HG02571 (cell line): ENCODE measurements around the gene GJA3.
"Not testable (repeated sequence)": the region's sequence is repeated elsewhere in the genome, so short reads cannot be mapped to it uniquely, and the experiment has no call there.

Experiments used
- ATAC-seq: cut with Tn5 transposase; IDR thresholded peaks from one replicate; pipeline ENCODE4 v1.9.1; 2021; ENCODE audit warnings: mild to moderate bottlenecking, moderate library complexity; ENCODE audit not compliant: unreplicated experiment

Gene GJA3

DNA sequence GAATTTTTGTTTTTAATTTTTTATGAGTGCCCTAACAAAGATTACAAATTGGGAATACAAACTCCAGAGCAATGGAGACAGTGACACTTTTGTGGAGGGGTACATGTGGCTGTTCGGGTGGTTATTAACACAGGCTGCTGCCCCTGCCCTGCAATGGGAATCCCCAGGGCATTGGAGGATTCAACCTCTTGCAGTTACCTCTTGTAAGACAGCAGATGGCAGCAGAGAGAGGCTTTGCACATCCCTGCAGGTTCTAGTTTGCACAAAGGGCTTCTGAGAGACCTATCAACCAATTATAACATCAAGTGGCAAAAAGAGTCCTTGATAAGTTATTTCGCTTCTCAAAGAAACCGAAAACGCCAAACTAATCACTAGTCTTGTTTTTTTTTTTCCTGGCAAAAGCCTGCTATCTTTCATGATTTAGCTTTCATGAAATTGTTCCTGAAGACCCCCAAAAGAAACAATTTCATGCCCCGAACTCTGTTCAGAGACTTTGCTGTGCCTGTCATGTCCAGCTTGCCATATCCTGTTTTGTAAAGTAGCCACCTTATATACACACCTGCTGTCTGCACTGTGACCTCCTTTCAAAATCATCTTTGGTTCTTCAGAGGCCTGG, 21.5 kb upstream of the GJA3 start:
- peak; percentile 81 for ATAC-seq

DNA sequence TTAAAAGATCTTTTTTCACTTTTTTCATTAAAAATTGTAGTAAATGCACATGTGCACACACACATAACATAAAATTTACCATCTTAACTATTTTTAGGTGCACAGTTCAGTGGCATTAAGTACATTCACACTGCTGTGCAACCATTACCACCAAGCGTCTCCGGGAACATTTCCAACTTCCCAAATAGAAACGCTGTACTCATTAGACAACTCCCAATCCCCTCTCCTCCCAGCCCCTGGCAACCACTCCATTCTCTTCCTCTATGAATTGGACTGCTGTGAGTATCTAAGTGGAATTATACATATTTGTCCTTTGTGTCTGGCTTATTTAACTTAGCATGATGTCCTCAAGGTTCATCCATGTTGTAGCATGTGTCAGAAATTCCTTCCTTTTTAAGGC, 20.3 kb upstream of the GJA3 start:
- no peak for ATAC-seq

DNA sequence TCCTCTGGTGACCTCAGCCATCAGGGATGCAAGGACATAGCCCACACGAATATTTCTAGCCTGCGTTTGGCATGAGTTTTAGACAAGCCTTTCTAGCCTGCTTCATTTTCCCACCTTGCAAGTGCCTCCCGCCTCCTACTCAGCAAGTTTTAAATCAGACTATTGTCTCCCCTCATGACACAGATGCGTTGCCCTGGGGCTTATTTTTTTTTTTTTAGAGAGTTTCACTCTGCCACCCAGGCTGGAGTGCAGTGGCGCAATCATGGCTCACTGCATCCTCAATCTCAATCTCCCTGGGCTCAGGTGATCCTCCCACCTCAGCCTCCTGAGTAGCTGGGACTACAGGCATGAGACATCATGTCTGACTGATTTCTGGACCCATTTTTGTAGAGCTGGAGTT, 17.3 kb upstream of the GJA3 start:
- ATAC-seq = no peak

DNA sequence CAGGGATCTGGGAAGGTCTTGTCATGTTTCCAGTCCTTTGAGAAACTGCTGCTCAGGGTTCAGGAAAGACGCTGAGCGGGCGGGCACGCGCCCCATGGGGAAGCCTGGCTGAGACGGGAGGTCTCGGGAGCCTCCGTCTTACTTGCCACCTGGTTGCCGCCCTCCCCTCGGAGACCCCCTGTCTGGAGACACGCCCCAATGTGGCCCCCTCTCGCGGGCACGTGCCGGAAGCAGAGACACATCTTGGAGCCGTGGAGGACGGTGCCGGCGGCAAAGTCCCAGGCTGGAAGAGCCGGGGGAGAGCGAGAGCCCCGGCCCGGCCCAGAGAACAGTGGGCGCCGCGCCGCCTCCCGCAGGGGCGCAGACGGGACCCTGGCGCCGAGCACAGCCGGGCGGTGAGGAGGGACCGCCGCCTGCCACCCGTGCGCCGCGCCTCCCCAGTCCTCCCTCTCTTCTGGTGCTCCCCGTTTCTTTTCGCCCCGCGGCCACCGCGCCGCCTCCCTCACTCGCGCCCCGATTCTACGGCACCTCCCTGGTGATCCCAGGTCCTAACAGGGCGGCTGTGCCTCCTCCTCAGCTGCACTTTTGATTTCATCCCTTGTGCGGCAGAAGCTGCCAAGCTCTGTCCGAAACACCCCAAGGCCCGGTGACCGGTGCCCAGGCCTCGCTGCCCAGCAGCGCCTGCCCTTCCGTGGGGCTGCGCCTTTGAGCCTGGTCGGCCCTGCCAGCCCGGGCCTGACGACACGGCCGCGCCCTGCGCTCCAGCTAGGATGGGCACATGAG, 16.4 kb upstream of the GJA3 start:
- no peak for ATAC-seq

DNA sequence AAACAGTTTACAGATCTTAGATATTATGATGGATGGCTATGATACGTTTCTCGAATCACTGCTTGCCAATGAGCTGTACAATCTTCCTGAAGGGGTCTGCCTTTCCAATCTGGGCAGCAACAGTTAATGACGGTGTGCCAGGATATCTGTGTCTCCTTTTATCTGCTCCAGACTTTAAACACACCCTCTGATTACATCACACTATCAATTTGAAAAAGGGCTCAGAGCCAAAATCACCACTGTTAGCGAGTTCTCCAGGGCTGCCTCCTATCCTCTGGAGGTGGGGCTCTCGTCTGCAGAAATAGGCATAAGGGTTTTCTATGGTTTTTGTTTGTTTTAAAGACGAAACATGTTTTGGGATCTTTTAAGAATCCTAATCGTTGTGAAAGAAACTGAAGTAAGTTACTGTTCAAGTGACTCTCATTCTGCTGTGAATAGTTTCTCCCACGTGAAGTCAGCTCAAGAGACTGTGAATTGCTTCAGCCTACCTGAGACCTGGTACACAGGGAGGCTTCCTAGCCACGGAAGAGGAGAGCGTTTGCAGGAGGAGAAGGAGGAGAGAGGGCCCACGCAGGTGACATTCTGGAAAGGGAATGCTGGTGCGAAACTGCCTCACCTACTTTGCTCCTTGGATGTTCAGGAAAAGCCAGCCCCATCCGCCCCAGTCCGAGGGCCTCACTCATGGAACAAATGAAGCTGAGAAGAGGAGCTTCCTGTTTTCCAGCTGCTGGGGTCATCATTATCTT, 15.2 kb upstream of the GJA3 start:
- no peak for ATAC-seq

DNA sequence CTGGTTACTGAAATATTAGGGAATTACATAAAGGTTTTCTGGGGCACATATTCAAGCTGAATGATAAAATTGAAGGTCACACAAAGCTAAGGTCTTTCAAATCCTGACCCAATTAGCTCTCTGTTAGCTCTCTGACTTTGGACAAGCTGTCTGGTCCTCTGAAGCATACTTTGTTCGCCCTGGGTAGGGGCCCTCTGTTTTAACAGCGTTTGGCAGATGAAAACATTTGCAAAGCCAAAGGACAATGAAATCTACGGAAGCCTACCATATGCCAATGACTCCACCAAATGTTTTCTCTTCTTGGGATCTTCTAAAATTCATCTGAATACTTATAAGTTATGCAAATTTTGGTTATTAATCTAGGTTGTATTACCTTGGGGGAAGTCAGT, 14.5 kb upstream of the GJA3 start:
- no peak for ATAC-seq

DNA sequence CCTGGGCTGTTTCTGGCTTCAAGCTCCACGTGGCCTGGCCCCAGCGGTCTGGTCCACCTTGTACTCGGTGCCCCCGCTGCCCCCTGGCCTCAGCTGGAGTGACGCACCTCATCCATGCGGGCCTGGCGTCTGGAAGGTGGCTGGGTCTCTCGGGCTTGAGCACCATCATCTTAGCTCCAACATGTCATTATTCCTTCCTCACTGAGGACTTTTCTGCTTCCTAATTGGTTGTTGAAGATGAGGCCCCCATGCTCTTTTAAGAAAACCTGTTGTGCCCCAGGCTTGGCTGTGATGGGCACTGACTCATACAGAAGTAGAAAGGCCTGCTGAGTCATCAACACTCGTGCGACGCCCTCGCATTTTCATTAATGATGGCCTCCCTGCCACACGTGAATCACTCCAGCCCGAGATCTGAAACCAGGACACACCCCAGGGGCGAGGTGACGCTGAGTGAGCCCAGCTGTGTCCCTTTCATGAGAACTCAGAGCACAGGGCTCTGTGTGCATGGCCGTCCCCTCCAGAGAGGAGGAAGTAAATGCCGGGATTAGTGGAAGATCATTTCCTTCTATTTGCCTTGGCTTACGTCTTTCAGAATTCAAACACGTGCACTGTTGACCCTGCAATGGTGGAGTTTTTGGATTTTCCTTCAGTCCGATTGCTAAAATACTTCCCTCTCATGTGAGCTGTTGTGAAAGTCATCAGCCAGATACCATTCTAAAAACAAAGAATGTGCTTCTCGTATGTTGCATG, 14.0 kb upstream of the GJA3 start:
- peak; percentile 82 for ATAC-seq

DNA sequence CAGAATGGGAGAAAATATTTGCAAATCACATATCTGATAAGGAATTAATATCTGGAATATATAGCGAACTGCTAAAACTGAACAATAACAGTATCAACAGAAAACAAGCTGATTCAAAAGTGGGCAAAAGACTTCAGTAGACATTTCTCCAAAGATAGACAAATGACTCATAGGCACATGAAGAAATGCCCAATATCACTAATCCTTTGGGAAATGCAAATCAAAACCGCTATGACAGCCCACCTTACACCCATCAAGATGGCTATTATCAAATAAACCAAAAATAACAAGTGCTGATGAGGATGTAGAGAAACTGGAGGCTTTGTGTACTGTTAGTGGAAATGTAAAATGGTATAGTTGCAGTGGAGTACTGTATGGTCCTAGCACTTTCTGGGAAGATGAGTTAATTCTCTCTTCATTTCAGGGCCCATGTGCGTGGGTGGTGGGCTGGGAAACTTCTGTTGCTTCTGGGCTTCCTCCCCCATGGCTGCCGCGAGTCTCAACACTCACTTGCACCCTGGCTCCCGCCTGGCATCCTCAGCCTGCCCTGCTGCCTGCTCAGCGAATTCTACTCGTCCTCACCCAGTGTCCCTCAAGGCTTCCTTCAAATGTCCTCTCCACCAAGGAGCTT, 12.4 kb upstream of the GJA3 start:
- no peak for ATAC-seq

DNA sequence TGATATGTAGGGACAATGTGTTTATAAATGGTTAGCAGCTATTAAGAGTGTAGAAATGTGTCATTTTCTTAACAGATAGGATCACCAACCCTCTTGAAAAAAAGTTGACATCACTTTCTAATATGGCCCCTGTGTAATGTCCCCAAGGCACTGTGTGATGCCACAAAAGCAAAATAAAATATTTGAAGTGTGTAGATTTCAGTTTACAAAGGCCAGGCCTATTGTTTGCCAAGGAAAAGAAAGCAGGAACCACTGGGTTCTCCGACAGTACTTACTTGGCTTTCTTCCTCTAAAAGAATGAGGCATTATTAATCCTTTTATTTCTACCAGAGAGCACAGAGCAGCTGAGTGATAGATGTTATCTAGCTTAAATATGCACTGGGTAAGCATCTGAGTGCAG, 10.5 kb upstream of the GJA3 start:
- ATAC-seq = no peak

DNA sequence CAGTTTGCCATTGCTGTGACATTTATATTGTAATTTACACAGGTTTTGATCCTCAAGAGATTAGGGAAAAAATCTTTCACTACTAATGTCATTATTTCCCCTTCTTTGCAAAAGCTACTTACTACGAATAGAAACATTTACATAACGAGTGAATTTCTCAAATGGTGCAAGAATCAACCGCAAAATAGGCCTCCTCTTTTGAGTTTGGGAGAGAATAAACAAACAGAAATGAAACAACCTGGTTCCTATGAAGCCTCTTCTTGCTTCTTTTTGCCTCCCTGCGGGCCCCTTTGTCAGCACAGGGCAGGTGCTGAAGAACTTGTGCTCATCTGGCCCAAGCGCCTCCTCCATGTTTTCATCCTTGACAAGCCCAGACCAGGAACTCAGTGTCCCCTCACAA, 10.1 kb upstream of the GJA3 start:
- no peak for ATAC-seq

DNA sequence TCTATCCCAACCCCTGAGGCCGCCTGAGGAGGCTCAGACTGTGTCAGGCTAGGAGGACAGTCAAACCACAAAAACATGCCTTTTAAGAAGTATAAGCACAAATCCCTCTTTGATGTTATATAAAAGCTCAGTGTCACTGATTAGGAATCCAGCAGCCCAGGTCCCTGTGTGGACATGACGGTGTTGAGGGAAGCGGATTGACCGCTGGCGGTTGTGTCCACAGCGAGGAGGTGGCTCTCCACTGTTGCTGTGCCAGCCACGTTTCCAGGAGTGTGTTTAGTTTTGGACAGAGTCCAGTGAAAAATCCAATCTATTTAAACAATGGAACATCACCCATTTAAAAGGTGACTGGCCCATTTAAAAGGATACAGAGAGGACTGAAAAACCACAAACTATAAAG, 7.5 kb upstream of the GJA3 start:
- ATAC-seq = no peak

DNA sequence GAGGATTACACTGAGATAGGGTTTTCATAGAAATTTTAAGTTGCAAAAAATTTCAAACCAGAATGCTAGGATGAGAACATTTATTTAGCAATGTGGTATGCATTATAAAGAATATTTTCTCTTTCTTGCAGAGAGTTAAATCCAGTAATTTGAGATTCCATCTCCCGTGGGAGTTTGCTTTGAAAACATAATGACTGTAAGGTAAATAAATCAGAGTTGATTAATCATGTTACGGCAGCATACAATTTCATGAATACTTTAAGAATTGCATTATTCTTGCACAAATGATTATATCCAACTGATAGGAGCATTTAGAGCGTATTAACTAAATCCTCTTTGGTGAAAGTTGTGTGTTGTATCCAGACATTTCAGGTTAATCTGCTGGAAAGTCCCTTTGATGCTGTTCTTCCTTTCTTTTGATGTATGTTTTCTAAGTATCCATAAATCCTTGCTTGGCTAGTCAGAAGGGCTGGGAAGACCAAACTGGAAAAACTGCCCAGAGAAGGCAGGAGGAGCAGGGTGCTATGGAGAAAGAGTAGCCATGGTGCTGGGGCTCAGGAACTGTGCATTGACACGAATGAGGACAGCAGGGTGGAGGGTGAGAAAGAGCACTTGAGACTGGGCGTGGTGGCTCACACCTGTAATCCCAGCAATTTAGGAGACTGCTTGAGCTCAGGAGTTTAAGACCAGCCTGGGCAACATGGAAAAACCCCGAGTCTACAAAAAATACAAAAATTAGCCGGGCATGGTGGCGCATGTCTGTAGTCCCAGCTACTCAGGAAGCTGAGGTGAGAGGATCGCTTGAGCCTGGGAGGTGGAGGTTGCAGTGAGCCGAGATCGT, 4.8 kb upstream of the GJA3 start:
- ATAC-seq = no peak

DNA sequence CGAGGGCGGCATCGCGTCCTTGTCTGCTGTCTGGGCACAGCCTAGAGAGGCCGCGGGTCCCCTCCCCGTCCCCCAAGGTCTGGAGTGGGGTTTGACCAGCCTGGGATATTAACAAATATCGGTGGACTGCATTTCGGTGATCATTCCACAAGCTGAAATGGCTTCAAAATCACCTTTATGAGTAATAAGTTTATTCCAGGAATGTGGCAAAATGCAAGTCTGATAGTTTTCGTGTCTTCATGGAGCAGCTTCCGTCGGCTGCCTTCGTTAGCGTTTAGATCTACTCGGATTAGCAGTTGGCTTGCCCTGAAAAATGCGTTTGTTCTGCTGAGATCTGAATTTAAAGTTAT, 1.1 kb upstream of the GJA3 start:
- ATAC-seq = no peak

DNA sequence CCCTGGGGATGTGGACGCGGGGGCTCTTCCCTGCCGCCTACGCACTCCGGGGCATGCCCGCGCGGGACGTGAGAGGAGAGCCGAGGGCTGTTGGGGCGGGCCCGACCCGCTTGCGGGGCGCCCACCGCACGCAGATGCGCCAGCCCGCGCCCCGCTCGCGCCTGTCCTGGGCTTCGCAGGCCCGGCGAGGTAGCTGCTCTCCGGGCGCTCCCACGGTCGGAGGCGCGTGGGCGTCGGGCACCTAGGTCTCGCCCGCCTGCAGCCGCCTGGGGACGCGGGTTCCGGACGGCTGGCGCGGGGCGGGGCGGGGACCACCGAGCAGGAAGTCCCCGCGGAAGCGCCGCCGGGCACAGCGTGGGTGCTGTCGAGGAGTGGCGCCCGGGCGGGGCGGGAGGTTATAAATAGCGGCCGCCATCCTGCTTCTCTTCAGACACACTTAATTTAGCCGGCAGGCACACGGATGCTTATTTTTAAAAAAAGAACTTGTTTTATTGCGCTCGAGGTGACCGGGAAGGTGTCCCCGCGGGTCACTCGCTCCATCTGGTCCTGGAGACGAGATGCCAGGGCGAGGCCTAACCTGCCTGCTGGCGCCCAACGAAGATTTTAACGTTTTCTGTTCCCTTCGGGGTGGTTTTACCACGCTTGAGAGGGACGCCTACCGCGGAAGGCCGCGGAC, 561 bp upstream of the GJA3 start:
- peak; percentile 58 for ATAC-seq

DNA sequence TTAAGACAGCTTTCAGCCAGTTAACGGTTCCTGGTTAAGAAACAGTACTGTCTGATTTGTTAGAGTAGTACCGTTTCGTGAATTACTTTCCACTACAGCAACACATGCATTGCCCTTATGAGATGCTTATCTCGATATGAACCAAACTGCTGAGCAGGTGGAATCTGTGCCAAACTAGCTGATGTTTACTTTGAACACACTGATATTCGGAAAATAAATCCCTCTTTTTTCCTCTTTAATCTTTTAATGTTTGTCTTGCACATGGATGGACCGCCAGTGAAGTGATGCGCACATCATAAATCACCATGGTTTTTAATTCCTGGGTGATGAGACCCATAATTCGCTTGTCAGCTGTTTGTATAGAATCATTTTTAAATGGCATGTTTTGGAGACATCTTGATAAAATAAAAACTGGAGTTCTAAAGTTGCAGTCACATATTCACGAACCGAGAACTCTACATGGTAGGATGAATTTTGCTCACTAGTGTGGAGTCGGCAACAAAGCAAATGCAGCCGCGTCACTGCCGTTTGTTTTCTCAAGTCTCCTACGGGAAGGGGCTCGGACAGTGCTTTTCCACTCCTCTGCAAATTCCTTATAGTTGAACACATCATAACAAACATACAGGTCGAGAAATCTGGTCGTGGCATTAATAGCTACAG, 1.1 kb downstream of the GJA3 start:
- no peak for ATAC-seq

DNA sequence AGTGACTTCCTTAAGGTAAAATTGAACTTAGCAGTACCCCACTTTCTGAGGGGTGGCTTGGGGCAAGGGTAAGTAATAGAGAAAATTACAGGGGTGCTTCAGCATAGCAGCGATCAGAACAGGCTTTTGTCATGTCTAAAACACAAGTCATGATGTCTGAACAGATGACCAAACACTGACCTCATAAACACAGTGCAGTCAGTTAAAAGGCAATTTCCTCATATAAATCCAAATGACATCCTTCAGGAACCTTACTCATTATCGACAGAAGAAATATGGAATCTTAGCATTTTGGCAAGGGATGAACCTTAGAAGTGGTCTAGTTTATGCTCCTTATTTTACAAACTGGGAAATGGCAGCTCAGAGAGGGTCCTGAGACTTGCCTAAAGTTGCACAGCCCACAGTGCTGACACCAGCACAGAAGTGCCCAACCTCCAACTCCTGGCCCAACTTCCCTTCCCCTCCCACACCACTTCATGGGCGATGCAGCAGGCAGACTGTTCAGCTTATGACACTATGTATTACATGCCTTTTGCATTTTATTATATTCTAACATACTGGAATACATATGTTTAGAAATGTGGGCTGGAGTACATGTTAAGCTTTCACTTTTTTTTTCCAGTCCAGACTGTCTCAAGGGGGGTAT, 3.6 kb downstream of the GJA3 start:
- no peak for ATAC-seq

DNA sequence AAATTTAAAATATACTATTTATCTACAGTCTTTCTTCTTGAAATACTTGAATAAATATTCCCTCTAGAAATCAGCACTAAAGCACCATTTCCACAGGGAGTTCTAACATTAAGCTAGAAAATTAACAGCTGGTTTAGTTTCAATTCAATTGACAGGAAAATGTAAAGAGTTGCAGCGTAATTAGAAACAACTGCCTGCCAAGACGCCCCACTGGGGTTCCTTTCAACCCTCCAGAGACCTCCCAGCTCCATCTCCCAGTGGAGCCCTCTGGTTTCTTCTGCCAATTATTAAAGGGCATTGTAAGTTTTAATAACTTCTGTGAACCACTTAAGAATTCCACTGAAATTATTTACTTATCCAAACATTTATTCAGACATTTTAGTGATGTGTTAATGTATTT, 4.2 kb downstream of the GJA3 start:
- ATAC-seq = no peak

DNA sequence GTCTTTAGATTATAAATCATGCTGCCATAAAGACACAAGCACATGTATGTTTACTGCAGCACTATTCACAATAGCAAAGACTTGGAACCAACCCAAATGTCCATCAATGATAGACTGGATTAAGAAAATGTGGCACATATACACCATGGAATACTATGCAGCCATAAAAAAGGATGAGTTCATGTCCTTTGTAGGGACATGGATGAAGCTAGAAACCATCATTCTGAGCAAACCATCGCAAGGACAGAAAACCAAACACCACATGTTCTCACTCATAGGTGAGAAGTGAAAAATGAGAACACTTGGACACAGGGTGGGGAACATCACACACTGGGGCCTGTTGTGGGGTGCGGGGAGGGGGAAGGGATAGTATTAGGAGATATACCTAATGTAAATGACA, 7.6 kb downstream of the GJA3 start:
- ATAC-seq = not testable (repeated sequence)

DNA sequence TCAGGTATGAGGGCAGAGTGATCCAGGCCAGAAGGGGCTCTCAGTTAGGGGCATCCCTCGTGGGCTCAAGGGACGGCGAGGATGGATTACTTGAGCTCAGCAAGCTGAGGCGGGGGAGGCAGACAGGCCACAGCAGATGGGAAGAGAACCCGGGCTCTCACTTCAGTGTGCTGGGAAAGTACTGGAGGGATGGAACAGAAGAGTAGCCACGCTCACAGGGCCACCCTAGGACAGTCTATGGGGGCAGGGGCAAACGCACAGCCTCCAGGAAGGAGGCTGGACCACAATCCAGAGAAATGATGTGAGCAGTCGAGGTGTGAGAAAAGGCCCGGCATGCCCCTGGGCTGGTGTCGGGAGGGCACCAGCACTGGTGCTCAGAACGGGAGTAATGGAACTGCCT, 9.2 kb downstream of the GJA3 start:
- ATAC-seq = no peak
